Activated CD4-positive, alpha-beta T cell treated with anti-CD3 and anti-CD28 coated beads, Interleukin-2, amount 10 ng/mL, durations not matched to agents 24 days and 14 days (primary cell): ENCODE measurements around the gene KLKB1. TPM values are rescaled to one million over a fixed set of nuclear protein-coding genes. Genes with fewer than 3 reads are reported as not detected.
A peak's percentile ranks its signal among the peaks of the same experiment; 100 is the strongest.

Experiments
- DNase-seq: peaks from one replicate; pipeline ENCODE4 v3.0.0; 2022
- H3K27ac Mint-ChIP-seq: one replicate; pipeline ENCODE4 v1.8.0; 2022; ENCODE audit warnings: mild to moderate bottlenecking, mixed read lengths
- H3K27me3 Mint-ChIP-seq: one replicate; pipeline ENCODE4 v1.8.0; 2022; ENCODE audit warnings: mixed read lengths
- H3K36me3 Mint-ChIP-seq: one replicate; pipeline ENCODE4 v1.8.0; 2022; ENCODE audit warnings: low read depth, mild to moderate bottlenecking, mixed read lengths
- H3K4me1 Mint-ChIP-seq: one replicate; pipeline ENCODE4 v1.8.0; 2021; ENCODE audit warnings: mixed read lengths
- H3K4me3 Mint-ChIP-seq: one replicate; pipeline ENCODE4 v1.8.0; 2022; ENCODE audit warnings: mild to moderate bottlenecking, moderate library complexity, mixed read lengths
- H3K9me3 Mint-ChIP-seq: one replicate; pipeline ENCODE4 v1.8.0; 2021; ENCODE audit warnings: mixed read lengths
- intact Hi-C: fragments of 100-400 bp; cut with micrococcal nuclease; formaldehyde crosslinking; loops from one replicate; pipeline ENCODE4 v1.15.1; 2023
- total RNA-seq: library from RNA; stranded (reverse); gene quantifications from 2 replicates; pipeline ENCODE4 v1.2.3, GENCODE V29; 2022

Gene KLKB1
- total RNA-seq, 1 donor from 2014 or later, result 0.12 TPM

GRCh38 chr4:186204103-186204559, 23.2 kb upstream of the KLKB1 start:
- peaks cover 6% of the 10 kb centered on the region for H3K4me1 Mint-ChIP-seq

GRCh38 chr4:186204686-186205085, 22.6 kb upstream of the KLKB1 start:
- no peaks in the 10 kb centered on the region for H3K27me3 Mint-ChIP-seq
- no peak overlapping the region for H3K27ac Mint-ChIP-seq
- H3K36me3 Mint-ChIP-seq, result peaks cover 16% of the 10 kb centered on the region
- peak overlapping the region; percentile 6 for H3K4me3 Mint-ChIP-seq
- intact Hi-C loops, result no loop called here
- DNase-seq, result peak; percentile 44
- H3K4me1 Mint-ChIP-seq, result peaks cover 6% of the 10 kb centered on the region
- H3K9me3 Mint-ChIP-seq, result peaks cover 6% of the 10 kb centered on the region

More at GRCh38 chr4:186204103-186204559, 23.2 kb upstream of the KLKB1 start:
- H3K36me3 Mint-ChIP-seq, result peaks cover 12% of the 10 kb centered on the region
- intact Hi-C loops, result no loop called here
- no peaks in the 10 kb centered on the region for H3K27me3 Mint-ChIP-seq
- H3K27ac Mint-ChIP-seq, result no peak overlapping the region
- peak overlapping the region; percentile 6 for H3K4me3 Mint-ChIP-seq
- H3K9me3 Mint-ChIP-seq, result peaks cover 6% of the 10 kb centered on the region
- peak; percentile 58 for DNase-seq

GRCh38 chr4:186205156-186205555, 22.2 kb upstream of the KLKB1 start:
- Mint-ChIP-seq H3K4me3 (no peak overlapping the region), H3K36me3 (peaks cover 17% of the 10 kb centered on the region), H3K27me3 (no peaks in the 10 kb centered on the region), H3K9me3 (peaks cover 6% of the 10 kb centered on the region), H3K27ac (no peak overlapping the region), H3K4me1 (peaks cover 6% of the 10 kb centered on the region)
- no peak for DNase-seq
- intact Hi-C loops, result no loop called here

- Mint-ChIP-seq H3K36me3 (no peaks in the 10 kb centered on the region), H3K27me3 (no peaks in the 10 kb centered on the region)
- intact Hi-C loops, result no loop called here
Measured at GRCh38 chr4:186216465-186217024, 10.8 kb upstream of the KLKB1 start.

GRCh38 chr4:186217733-186218293, 9.5 kb upstream of the KLKB1 start:
- intact Hi-C loops, result no loop called here
- no peaks in the 10 kb centered on the region for H3K4me1 Mint-ChIP-seq
- DNase-seq, result peak; percentile 29
- no peaks in the 10 kb centered on the region for H3K9me3 Mint-ChIP-seq
- H3K4me3 Mint-ChIP-seq, result no peak overlapping the region
- H3K36me3 Mint-ChIP-seq, result no peaks in the 10 kb centered on the region
- no peaks in the 10 kb centered on the region for H3K27me3 Mint-ChIP-seq
- H3K27ac Mint-ChIP-seq, result no peak overlapping the region

More at GRCh38 chr4:186216465-186217024, 10.8 kb upstream of the KLKB1 start:
- DNase-seq, result peak; percentile 40
- H3K4me1 Mint-ChIP-seq, result no peaks in the 10 kb centered on the region
- no peak overlapping the region for H3K4me3 Mint-ChIP-seq
- H3K9me3 Mint-ChIP-seq, result no peaks in the 10 kb centered on the region
- H3K27ac Mint-ChIP-seq, result no peak overlapping the region

- no peaks in the 10 kb centered on the region for H3K36me3 Mint-ChIP-seq
- H3K9me3 Mint-ChIP-seq, result peaks cover 8% of the 10 kb centered on the region
- H3K4me3 Mint-ChIP-seq, result no peak overlapping the region
- H3K4me1 Mint-ChIP-seq, result no peaks in the 10 kb centered on the region
- H3K27ac Mint-ChIP-seq, result no peak overlapping the region
- intact Hi-C loops, result no loop called here
- DNase-seq, result no peak
- no peaks in the 10 kb centered on the region for H3K27me3 Mint-ChIP-seq
Measured at GRCh38 chr4:186221624-186222023, 5.7 kb upstream of the KLKB1 start.

- Mint-ChIP-seq H3K9me3 (peaks cover 12% of the 10 kb centered on the region), H3K4me3 (no peak overlapping the region), H3K36me3 (no peaks in the 10 kb centered on the region), H3K4me1 (no peaks in the 10 kb centered on the region), H3K27me3 (no peaks in the 10 kb centered on the region), H3K27ac (no peak overlapping the region)
- DNase-seq, result peak; percentile 0
- intact Hi-C loops, result no loop called here
Measured at GRCh38 chr4:186225848-186226247, 1.5 kb upstream of the KLKB1 start.

GRCh38 chr4:186226521-186227189, 652 bp upstream of the KLKB1 start:
- Mint-ChIP-seq H3K9me3 (peaks cover 12% of the 10 kb centered on the region), H3K36me3 (no peaks in the 10 kb centered on the region), H3K4me1 (no peaks in the 10 kb centered on the region), H3K27me3 (no peaks in the 10 kb centered on the region), H3K4me3 (no peak overlapping the region), H3K27ac (no peak overlapping the region)
- intact Hi-C loops, result no loop called here
- DNase-seq, result peak; percentile 37

- DNase-seq, result no peak
- intact Hi-C loops, result no loop called here
- Mint-ChIP-seq H3K27me3 (no peaks in the 10 kb centered on the region), H3K9me3 (peaks cover 12% of the 10 kb centered on the region), H3K4me1 (no peaks in the 10 kb centered on the region), H3K36me3 (no peaks in the 10 kb centered on the region), H3K27ac (no peak overlapping the region), H3K4me3 (no peak overlapping the region)
Measured at GRCh38 chr4:186227744-186228513, 622 bp downstream of the KLKB1 start.

- H3K27me3 Mint-ChIP-seq, result no peaks in the 10 kb centered on the region
- DNase-seq, result no peak
- no peaks in the 10 kb centered on the region for H3K4me1 Mint-ChIP-seq
- no peaks in the 10 kb centered on the region for H3K36me3 Mint-ChIP-seq
- H3K4me3 Mint-ChIP-seq, result no peak overlapping the region
- no peak overlapping the region for H3K27ac Mint-ChIP-seq
- intact Hi-C loops, result no loop called here
- peaks cover 12% of the 10 kb centered on the region for H3K9me3 Mint-ChIP-seq
Measured at GRCh38 chr4:186228514-186228894, 1.2 kb downstream of the KLKB1 start.

GRCh38 chr4:186234367-186234766, 7.1 kb downstream of the KLKB1 start:
- intact Hi-C loops, result no loop called here
- Mint-ChIP-seq H3K4me1 (no peaks in the 10 kb centered on the region), H3K27ac (no peak overlapping the region), H3K27me3 (no peaks in the 10 kb centered on the region), H3K36me3 (no peaks in the 10 kb centered on the region), H3K9me3 (no peaks in the 10 kb centered on the region), H3K4me3 (no peak overlapping the region)
- DNase-seq, result peak; percentile 11

- intact Hi-C loops, result no loop called here
- Mint-ChIP-seq H3K9me3 (no peaks in the 10 kb centered on the region), H3K36me3 (no peaks in the 10 kb centered on the region), H3K27ac (no peak overlapping the region), H3K4me3 (no peak overlapping the region), H3K4me1 (no peaks in the 10 kb centered on the region), H3K27me3 (no peaks in the 10 kb centered on the region)
- DNase-seq, result no peak
Measured at GRCh38 chr4:186236126-186236525, 8.8 kb downstream of the KLKB1 start.

GRCh38 chr4:186240452-186240847, 13.1 kb downstream of the KLKB1 start:
- DNase-seq, result no peak
- Mint-ChIP-seq H3K9me3 (no peaks in the 10 kb centered on the region), H3K4me1 (no peaks in the 10 kb centered on the region), H3K4me3 (no peak overlapping the region), H3K27me3 (no peaks in the 10 kb centered on the region), H3K27ac (no peak overlapping the region), H3K36me3 (no peaks in the 10 kb centered on the region)
- intact Hi-C loops, result no loop called here
